Muscle layer of colon (tissue), 2 donors: Measurements from ENCODE around the gene ELMO3.

Experiments
- H3K27ac ChIP-seq: one replicate; pipeline ENCODE4 v1.7.0; 2013; ENCODE audit warnings: low read depth, mild to moderate bottlenecking, low read length, moderate library complexity
- H3K27me3 ChIP-seq, 2 donors: one replicate each; pipeline ENCODE4 v1.7.0; 2013; ENCODE audit warnings: low read length in 2 of 2, mild to moderate bottlenecking in 2 of 2; ENCODE audit not compliant: insufficient read depth in 2 of 2, control insufficient read depth in 1 of 2
- H3K36me3 ChIP-seq: one replicate; pipeline ENCODE4 v1.7.0; 2013; ENCODE audit warnings: mild to moderate bottlenecking, low read length; ENCODE audit not compliant: insufficient read depth
- H3K4me1 ChIP-seq: one replicate; pipeline ENCODE4 v1.7.0; 2013; ENCODE audit warnings: mild to moderate bottlenecking, low read length; ENCODE audit not compliant: insufficient read depth
- H3K4me3 ChIP-seq, 2 donors: one replicate each; pipeline ENCODE4 v1.7.0; 2013; ENCODE audit warnings: low read length in 2 of 2, low read depth in 1 of 2, mild to moderate bottlenecking in 1 of 2, moderate library complexity in 1 of 2
- H3K9ac ChIP-seq: one replicate; pipeline ENCODE4 v1.7.0; 2013; ENCODE audit warnings: low read length
- H3K9me3 ChIP-seq: one replicate; pipeline ENCODE4 v1.7.0; 2013; ENCODE audit warnings: mild to moderate bottlenecking, low read length
- donor health status: abdominal sarcoma.
- donor health status: Adenocarcinoma of cecum.

ELMO3 gene

GRCh38 chr16:67234180-67234597 is 35.3 kb downstream of the ELMO3 start:
- Histone ChIP-seq H3K4me3 (no peak overlapping the region), H3K4me1 (no peaks in the 10 kb centered on the region), H3K27ac (no peak overlapping the region), H3K9me3 (no peaks in the 10 kb centered on the region), H3K36me3 (peaks cover 39% of the 10 kb centered on the region), H3K9ac (no peak overlapping the region), H3K27me3 (no peaks in the 10 kb centered on the region)

GRCh38 chr16:67235816-67236562 is 37.1 kb downstream of the ELMO3 start:
- Histone ChIP-seq H3K36me3 (peaks cover 23% of the 10 kb centered on the region), H3K27me3 (no peaks in the 10 kb centered on the region), H3K4me1 (no peaks in the 10 kb centered on the region), H3K9ac (no peak overlapping the region), H3K9me3 (no peaks in the 10 kb centered on the region), H3K27ac (no peak overlapping the region), H3K4me3 (no peak overlapping the region)

GRCh38 chr16:67236563-67237395 is 37.8 kb downstream of the ELMO3 start:
- no peaks in the 10 kb centered on the region for H3K9me3 ChIP-seq
- H3K4me1 ChIP-seq: peaks cover 6% of the 10 kb centered on the region
- H3K27ac ChIP-seq: no peak overlapping the region
- H3K9ac ChIP-seq: no peak overlapping the region
- H3K27me3 ChIP-seq: no peaks in the 10 kb centered on the region
- H3K36me3 ChIP-seq: peaks cover 18% of the 10 kb centered on the region
- H3K4me3 ChIP-seq: no peak overlapping the region

- Histone ChIP-seq H3K27me3 (no peaks in the 10 kb centered on the region), H3K9me3 (no peaks in the 10 kb centered on the region), H3K4me1 (peaks cover 6% of the 10 kb centered on the region), H3K9ac (no peak overlapping the region), H3K4me3 (no peak overlapping the region), H3K27ac (no peak overlapping the region), H3K36me3 (peaks cover 18% of the 10 kb centered on the region)
Observed at GRCh38 chr16:67237396-67238277, 38.7 kb downstream of the ELMO3 start.

GRCh38 chr16:67238278-67238575 is 39.3 kb downstream of the ELMO3 start:
- H3K4me3 ChIP-seq: no peak overlapping the region
- H3K27ac ChIP-seq: no peak overlapping the region
- H3K27me3 ChIP-seq: no peaks in the 10 kb centered on the region
- H3K4me1 ChIP-seq: peaks cover 6% of the 10 kb centered on the region
- peaks cover 18% of the 10 kb centered on the region for H3K36me3 ChIP-seq
- no peak overlapping the region for H3K9ac ChIP-seq
- H3K9me3 ChIP-seq: no peaks in the 10 kb centered on the region

GRCh38 chr16:67238806-67239470 is 40.0 kb downstream of the ELMO3 start:
- peaks cover 18% of the 10 kb centered on the region for H3K36me3 ChIP-seq
- H3K9ac ChIP-seq: no peak overlapping the region
- H3K4me1 ChIP-seq: peaks cover 8% of the 10 kb centered on the region
- no peaks in the 10 kb centered on the region for H3K9me3 ChIP-seq
- no peak overlapping the region for H3K27ac ChIP-seq
- H3K4me3 ChIP-seq: no peak overlapping the region
- no peaks in the 10 kb centered on the region for H3K27me3 ChIP-seq

- H3K4me3 ChIP-seq: no peak overlapping the region
- peaks cover 17% of the 10 kb centered on the region for H3K36me3 ChIP-seq
- no peaks in the 10 kb centered on the region for H3K27me3 ChIP-seq
- H3K27ac ChIP-seq: no peak overlapping the region
- H3K9ac ChIP-seq: no peak overlapping the region
- no peaks in the 10 kb centered on the region for H3K9me3 ChIP-seq
- peaks cover 22% of the 10 kb centered on the region for H3K4me1 ChIP-seq
Observed at GRCh38 chr16:67240506-67240905, 41.6 kb downstream of the ELMO3 start.

GRCh38 chr16:67241008-67241900 is 42.3 kb downstream of the ELMO3 start:
- Histone ChIP-seq H3K27me3 (no peaks in the 10 kb centered on the region), H3K4me1 (peaks cover 26% of the 10 kb centered on the region), H3K9ac (no peak overlapping the region), H3K36me3 (peaks cover 11% of the 10 kb centered on the region), H3K27ac (no peak overlapping the region), H3K9me3 (no peaks in the 10 kb centered on the region), H3K4me3 (no peak overlapping the region)

GRCh38 chr16:67242138-67242730 is 43.3 kb downstream of the ELMO3 start:
- H3K36me3 ChIP-seq: peaks cover 7% of the 10 kb centered on the region
- no peaks in the 10 kb centered on the region for H3K27me3 ChIP-seq
- no peak overlapping the region for H3K4me3 ChIP-seq
- no peaks in the 10 kb centered on the region for H3K9me3 ChIP-seq
- no peak overlapping the region for H3K27ac ChIP-seq
- no peak overlapping the region for H3K9ac ChIP-seq
- H3K4me1 ChIP-seq: peaks cover 26% of the 10 kb centered on the region

GRCh38 chr16:67243481-67243880 is 44.5 kb downstream of the ELMO3 start:
- H3K36me3 ChIP-seq: no peaks in the 10 kb centered on the region
- no peak overlapping the region for H3K4me3 ChIP-seq
- peaks cover 34% of the 10 kb centered on the region for H3K4me1 ChIP-seq
- H3K27me3 ChIP-seq: peaks cover 0 to 2% of the 10 kb centered on the region in 2 donors
- H3K9me3 ChIP-seq: no peaks in the 10 kb centered on the region
- H3K27ac ChIP-seq: peak overlapping the region; percentile 7
- H3K9ac ChIP-seq: no peak overlapping the region
